Nephron (organoid): ENCODE results near the gene DAD1.

Experiments
- H3K27ac Mint-ChIP-seq, 3 experiments: 2 replicates each; pipeline ENCODE4 v1.8.0; 2020; ENCODE audit warnings: mixed read lengths in 3 of 3, mild to moderate bottlenecking in 2 of 3, moderate library complexity in 1 of 3
- H3K27me3 Mint-ChIP-seq: 2 replicates; pipeline ENCODE4 v1.8.0; 2021; ENCODE audit warnings: low read depth, mild to moderate bottlenecking, moderate library complexity, mixed read lengths
- H3K36me3 Mint-ChIP-seq: 2 replicates; pipeline ENCODE4 v1.8.0; 2020; ENCODE audit warnings: low read depth, mixed read lengths
- H3K4me1 Mint-ChIP-seq: 2 replicates; pipeline ENCODE4 v1.8.0; 2020; ENCODE audit warnings: mixed read lengths
- H3K4me3 Mint-ChIP-seq, 3 experiments: 2 replicates each; pipeline ENCODE4 v1.8.0; 2020; ENCODE audit warnings: mild to moderate bottlenecking in 3 of 3, mixed read lengths in 3 of 3, moderate library complexity in 2 of 3
- H3K9me3 Mint-ChIP-seq: 2 replicates; pipeline ENCODE4 v1.8.0; 2020; ENCODE audit warnings: mixed read lengths
- CTCF ChIP-seq, 3 experiments: fragments of 200-600 bp; sonication (generic); IDR thresholded peaks; one replicate each; pipeline ENCODE4 v1.5.0; 2021; ENCODE audit warnings: antibody characterized with exemption in 3 of 3; ENCODE audit not compliant: unreplicated experiment in 3 of 3

The DAD1 gene

GRCh38 chr14:22531451-22532344, 57.3 kb downstream of the DAD1 start:
- Mint-ChIP-seq H3K27me3 (peaks cover 14% of the 10 kb centered on the region), H3K9me3 (no peaks in the 10 kb centered on the region), H3K36me3 (no peaks in the 10 kb centered on the region), H3K27ac (no peak overlapping the region), H3K4me1 (peaks cover 13% of the 10 kb centered on the region), H3K4me3 (no peak overlapping the region)
- no peak for TF ChIP-seq CTCF (IDR thresholded peaks at IDR 0.05; ENCODE audit: unreplicated experiment in 3 of 3)

GRCh38 chr14:22530127-22530526, 58.9 kb downstream of the DAD1 start:
- H3K36me3 Mint-ChIP-seq = no peaks in the 10 kb centered on the region
- peak overlapping the region in 1 of 3 experiments; percentile 0 for H3K27ac Mint-ChIP-seq
- no peaks in the 10 kb centered on the region for H3K9me3 Mint-ChIP-seq
- TF ChIP-seq CTCF (IDR thresholded peaks at IDR 0.05; ENCODE audit: unreplicated experiment in 3 of 3) = no peak
- H3K4me1 Mint-ChIP-seq = peaks cover 10% of the 10 kb centered on the region
- H3K4me3 Mint-ChIP-seq = no peak overlapping the region
- peaks cover 9% of the 10 kb centered on the region for H3K27me3 Mint-ChIP-seq

- Mint-ChIP-seq H3K36me3 (no peaks in the 10 kb centered on the region), H3K4me3 (no peak overlapping the region), H3K27ac (peak overlapping the region in 1 of 3 experiments; percentile 43), H3K27me3 (peaks cover 8% of the 10 kb centered on the region), H3K4me1 (peaks cover 16% of the 10 kb centered on the region), H3K9me3 (no peaks in the 10 kb centered on the region)
- no peak for TF ChIP-seq CTCF (IDR thresholded peaks at IDR 0.05; ENCODE audit: unreplicated experiment in 3 of 3)
Measured at GRCh38 chr14:22526744-22527143, 62.3 kb downstream of the DAD1 start.

GRCh38 chr14:22526218-22526617, 62.8 kb downstream of the DAD1 start:
- Mint-ChIP-seq H3K9me3 (no peaks in the 10 kb centered on the region), H3K27me3 (peaks cover 8% of the 10 kb centered on the region), H3K27ac (no peak overlapping the region), H3K36me3 (no peaks in the 10 kb centered on the region), H3K4me1 (peaks cover 22% of the 10 kb centered on the region), H3K4me3 (no peak overlapping the region)
- no peak for TF ChIP-seq CTCF (IDR thresholded peaks at IDR 0.05; ENCODE audit: unreplicated experiment in 3 of 3)

- Mint-ChIP-seq H3K27ac (no peak overlapping the region), H3K4me1 (peaks cover 34% of the 10 kb centered on the region), H3K4me3 (no peak overlapping the region), H3K9me3 (no peaks in the 10 kb centered on the region), H3K27me3 (peaks cover 8% of the 10 kb centered on the region), H3K36me3 (no peaks in the 10 kb centered on the region)
- no peak for TF ChIP-seq CTCF (IDR thresholded peaks at IDR 0.05; ENCODE audit: unreplicated experiment in 3 of 3)
Measured at GRCh38 chr14:22524784-22525161, 64.3 kb downstream of the DAD1 start.
